ENCODE data around the gene DGKG.
A peak's percentile ranks its signal among the peaks of the same experiment; 100 is the strongest.

DGKG gene

DNA sequence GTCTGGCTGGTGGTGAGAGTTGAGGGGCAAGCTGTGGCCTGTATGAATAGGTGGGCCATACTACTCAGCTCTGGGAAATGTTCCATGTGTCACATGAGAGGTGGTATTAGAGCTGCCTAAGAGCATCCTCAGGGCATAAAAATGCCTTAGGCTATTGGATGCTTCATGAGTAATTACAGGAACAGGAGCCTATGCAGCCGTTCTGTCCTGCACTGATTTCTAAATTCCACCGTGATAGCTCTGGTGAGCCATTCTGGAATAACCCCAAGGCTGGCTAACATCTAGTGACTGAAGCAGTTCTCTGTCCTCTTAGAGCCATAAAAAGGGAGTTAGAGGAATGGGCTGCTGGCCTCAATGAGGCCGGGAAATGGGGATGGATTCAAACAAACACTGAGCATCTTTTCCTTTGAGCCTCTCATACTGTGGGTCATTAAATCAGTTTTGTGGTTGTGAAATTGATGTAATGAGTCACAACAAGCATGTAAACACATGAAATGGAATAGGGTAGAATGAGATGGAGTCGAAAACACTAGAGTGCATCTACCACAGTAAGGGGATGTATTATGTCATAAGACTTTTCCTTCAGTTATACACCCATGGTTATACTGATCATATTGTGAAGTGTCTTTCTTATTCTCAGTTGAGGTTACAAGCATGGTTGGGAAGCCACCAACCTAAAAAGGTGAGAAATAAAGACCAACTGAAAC, 41.0 kb downstream of the DGKG start:
- no peak for DNase-seq

GRCh38 chr3:186319945-186320344, 42.1 kb downstream of the DGKG start:
- DNase-seq: no peak

DNA sequence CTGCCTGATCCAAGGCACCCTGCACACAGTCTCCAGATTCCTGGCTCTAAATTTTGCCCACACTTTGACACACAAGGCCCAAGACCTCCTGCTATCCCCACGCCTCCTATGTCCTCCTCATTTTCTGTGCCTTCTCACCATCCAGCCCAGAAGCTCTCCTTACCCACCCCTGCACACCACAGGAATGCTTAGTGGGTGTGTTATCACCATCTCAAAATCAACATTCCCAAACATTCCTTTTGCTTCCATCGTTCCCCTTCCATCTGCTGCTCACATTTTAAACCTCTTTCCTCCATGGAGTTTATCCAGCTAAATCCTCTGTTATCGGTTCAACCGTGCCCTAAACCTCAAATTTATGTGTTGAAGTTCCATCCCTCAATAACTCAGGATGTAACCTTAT, 43.9 kb downstream of the DGKG start:
- no peak for DNase-seq

DNA sequence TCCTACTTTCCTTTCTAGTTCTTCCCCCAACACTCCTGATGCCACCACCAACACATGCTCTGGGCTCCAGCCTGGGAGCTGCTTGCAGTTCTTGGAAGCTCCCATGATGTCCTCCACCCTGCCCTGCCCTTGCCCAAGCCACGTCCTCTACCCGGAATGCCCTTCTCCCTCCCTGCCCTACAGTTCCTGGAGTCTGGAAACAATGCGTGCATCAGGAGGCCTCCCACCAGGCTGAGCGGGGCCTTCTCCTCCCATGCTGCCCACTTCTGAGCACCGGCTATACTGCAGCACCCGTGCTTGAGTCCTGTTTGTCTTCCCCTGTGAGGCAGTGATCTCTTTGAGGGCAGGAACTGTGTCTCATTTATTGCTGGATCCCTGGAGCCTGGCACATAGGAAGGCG, 44.6 kb downstream of the DGKG start:
- DNase-seq: no peak

GRCh38 chr3:186316666-186317260, 45.3 kb downstream of the DGKG start:
- DNase-seq: no peak

DNA sequence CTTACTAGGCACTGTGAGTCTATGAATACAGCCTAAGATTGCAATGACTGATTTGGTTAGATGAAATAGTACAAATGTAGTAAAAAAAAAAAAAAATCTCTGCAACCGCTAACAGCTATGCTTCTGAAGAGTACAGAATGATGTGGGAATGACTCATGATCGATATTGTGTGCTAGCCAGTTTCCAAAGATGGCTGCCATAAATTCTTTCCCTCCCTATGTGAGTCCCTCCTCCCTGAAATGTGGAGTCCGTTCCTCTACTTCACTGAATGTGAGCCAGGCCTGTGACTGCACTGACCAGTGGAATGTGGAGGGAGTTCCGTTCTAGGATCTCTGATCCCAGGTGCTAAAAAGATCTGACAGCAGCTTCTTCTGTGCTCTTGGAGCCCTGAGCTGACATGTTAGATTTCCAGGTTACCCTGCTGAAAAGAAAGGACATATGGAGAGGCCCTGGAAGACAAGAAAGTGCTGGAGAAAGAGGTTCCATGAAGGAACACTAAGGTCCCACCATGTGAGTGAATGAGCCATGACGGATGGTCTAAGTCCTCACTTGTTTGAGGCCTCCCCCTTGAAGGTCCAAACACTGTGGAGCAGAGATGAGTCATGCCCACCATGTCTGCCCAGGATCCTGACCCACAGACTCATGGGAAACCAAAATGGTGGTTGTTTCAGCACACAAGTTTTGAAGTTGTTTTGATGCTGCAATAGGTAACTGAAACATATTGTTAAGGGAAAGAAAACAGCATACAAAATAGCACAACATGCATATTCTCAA, 46.3 kb downstream of the DGKG start:
- DNase-seq: no peak

DNA sequence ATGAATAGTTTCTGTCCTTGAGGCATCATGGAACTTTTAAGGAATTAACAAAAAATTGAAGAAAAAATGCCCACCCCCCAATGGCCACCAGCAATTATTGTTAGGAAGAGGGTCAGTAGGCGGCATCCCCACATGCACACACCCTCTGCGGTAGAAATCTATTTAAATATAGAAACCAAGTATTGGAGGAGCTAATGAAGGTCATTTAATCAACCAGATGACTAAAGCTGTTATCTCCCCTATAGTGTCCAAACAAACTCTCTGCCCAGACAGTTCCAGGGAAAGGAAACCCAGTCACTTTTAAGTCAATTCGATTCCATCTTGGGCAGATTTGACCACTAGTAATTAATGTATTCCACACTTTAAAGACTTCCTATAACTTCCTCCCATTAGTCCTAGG, 47.1 kb downstream of the DGKG start:
- no peak for DNase-seq

DNA sequence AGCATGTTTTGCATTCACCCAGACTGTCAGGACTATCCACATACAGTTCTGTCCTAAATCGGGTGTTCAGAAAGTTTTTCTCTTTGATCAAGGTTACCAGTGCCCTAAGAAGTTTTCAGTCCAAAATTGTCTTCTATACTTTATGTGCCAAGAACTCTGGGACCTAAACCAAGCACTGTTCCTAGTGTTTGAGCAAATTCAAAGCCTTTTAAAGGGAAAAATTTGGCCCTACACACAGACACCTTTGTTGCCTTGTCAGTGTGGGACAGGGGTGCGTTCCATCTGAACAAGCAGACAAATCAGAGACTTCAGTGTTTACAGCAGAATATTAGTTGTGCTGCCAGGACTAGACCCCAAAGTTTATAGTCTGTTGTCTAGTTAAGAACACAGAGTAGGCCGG, 50.6 kb downstream of the DGKG start:
- DNase-seq: peak in 10 of 56 donors; percentile 3 to 32 (median 18)

DNA sequence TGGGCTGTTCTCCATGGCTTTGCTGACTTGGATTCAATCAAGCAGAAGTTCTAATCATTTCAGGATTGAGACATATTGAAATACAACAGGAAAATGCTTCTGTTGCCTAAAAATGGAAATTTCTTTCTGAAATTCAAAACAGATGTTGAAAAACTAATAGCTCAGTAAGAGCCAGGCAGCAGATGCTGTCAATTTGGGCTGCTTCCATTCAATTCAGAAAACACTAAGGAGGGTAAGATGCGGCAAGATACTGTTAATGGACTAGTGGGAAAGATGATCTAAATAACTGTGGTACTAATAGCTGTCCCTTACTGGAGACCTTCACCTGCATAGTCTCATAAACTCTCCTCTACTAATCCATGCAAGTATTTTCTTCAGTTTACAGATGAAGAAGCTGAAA, 53.5 kb downstream of the DGKG start:
- DNase-seq: no peak

DNA sequence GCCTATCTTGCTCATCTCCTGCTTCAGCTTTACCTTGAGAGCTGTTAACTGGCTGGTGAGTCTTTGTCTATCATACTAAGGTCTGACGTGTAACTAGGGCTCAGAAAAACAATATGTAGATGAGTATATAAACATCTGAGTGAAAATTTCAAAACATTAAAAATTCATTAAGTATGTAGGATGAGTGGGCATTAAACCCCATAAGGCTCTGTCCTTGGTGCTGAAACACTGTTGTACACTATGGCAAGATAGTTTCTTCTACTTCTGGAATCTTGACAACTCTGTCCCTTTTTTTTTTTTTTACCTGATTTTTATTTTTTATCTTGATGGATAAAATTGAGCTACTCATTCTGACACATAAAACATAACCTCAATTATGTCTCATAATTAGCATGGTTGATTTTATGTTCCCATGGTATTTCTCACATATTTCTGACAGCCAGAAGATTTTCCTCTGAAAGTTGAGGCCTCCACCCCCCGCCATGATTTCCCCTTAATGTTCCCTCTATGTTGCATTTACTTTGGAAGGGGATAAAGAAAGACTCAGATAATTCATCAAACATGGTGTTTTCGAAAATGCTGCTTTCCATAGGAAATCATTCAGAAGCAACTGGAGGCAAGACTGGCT, 54.3 kb downstream of the DGKG start:
- DNase-seq: no peak

DNA sequence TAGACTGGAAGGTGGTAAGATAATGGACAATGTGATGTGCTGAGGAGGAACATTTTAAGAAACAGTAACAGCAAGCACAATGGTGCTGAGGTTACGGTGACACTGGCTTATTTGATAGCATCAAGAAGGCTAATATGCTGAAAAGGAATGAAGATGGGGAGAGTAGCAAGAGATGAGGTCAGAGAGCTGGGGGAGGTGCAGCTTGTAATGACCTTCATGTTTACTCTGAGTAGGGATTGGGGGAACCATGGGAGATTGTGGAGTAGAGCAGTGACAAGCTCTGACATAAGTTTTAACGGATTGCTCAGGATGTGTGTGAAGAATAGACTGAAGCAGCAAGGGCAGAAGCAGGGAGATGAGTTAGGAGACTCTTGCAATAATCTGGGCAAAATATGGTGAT, 56.7 kb downstream of the DGKG start:
- DNase-seq: no peak

DNA sequence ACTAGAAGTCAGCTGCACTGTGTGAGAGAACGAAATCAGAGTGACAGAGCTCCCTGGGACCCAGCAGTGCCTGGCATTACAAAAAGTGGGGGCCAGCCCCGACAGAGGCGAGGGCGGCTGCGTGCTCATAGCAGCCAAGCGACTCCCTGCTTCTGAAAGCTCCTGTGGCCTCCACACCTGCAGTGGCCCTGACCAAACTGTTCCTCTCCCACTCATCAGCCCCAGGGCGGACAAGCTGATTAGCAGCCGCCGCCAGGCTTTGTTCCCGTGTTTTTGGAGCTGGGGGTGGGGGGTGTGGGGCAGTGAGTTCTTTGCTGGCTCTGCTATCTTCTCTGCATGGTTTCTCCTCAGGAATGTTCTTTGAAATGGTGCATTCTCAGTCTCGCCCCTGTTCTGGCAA, 58.1 kb downstream of the DGKG start:
- no peak for DNase-seq

- no peak for DNase-seq
These were observed 62.7 kb downstream of the DGKG start for GRCh38 chr3:186299327-186299726.

DNA sequence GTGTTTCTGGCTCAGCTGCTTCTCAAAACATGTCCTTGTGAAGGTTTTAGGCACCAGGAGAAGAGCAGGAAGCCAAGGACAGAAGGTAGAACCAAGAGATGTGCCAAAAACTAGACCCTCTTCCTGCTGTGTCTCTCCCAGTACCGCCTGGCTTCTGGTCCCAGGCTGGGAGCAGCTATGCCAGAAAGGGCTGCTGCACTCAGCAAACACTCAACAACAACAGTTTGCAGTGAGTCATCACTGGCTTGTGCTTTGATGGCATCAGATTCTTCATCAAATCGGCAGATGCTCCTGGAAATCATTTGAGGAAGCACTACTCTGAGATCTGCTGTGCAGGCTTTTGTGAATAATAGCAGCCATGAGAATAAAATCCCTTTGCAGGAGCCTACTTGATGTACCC, 63.2 kb downstream of the DGKG start:
- peak in 17 of 56 donors; percentile 5 to 57 (median 32) for DNase-seq

DNA sequence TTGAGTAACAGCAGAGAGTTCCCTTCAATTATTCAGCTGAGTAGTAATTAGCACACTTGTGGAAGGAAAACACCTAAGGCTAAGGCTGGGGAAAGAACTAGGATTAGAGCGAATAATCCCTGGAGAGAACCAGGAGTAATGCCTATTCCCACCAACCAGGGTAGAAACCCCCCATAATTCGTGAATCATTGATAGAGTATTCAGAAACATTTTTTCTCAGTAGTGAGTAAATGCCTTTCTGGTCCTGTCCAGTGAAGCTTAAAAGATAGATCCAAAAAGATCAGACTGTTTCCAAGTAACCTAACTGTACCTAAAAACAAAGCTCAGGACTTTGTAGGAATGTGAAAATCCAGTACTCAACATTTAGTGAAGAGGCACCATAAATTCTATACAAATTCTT, 71.2 kb downstream of the DGKG start:
- no peak for DNase-seq

DNA sequence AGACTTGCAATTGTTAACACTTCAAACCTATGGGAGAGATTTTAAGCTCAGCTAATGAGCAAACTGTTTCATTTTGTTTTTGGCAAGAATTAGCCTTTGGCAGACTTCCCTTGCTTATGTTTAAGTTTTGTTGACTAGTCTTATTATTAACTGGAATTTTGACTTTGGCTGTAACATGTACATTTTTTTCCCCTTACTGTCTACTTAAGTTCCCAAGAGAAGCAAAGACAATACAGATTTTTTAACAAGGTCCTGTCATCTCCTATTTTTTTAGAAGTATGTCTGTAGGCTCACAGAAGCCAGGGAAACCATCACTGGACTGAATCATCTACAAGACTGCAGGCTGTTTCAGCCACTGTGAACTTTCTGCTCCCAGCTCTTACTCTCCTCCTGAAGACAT, 74.3 kb downstream of the DGKG start:
- no peak for DNase-seq

- no peak for DNase-seq
These were observed 75.9 kb downstream of the DGKG start for GRCh38 chr3:186286114-186286513.

DNA sequence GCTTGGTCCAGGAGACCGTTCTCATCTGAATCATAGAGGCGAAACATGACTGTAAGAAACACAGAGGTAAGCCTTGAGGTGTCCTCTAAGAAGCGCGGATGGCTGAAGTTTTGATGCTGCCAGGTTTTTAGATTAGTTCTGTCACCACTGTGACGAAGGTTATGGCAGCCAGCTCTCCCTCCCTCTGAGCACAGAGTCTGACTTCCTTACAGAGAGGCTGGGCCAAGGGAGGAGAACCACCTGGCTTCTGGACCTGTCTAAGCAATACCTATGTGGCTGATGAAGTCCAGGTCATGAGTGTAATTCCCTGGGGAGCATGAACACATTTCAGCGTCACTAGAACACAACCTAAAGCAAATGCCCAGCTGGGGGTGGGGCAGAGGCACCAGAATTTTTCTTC, 77.4 kb downstream of the DGKG start:
- no peak for DNase-seq

GRCh38 chr3:186284349-186284652, 77.7 kb downstream of the DGKG start:
- no peak for DNase-seq

- DNase-seq: no peak
These were observed 78.2 kb downstream of the DGKG start for GRCh38 chr3:186283651-186284348.

DNA sequence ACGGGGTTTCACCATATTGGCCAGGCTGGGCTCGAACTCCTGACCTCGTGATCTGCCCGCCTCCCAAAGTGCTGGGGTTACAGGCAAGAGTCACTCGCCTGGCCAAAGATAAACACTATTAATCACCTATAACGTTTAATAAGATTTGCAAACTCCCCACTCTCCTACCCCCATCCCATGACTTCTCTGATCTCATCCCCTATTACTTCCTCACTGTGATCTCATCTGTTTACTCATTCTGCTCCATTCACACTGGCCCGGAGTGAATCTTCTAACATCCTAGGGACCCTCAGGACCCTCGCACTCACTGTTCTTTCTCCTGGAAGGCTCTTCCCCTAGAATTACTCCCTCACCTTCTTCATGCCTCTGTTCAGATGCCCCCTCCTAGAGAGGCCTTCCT, 78.9 kb downstream of the DGKG start:
- no peak for DNase-seq

GRCh38 chr3:186281176-186281575, 80.9 kb downstream of the DGKG start:
- DNase-seq: no peak
